LNCAP (cell line): ENCODE measurements around the gene PIGT.

Experiments
- TF ChIP-seq, protein P1 (sequence below): fragments of 450-650 bp; IDR thresholded peaks from 2 replicates; pipeline ENCODE4 v1.5.1; 2017; ENCODE audit warnings: mild to moderate bottlenecking

The PIGT gene

GRCh38 chr20:45402946-45403345, 13.0 kb upstream of the PIGT start:
- TF ChIP-seq, protein P1, sequence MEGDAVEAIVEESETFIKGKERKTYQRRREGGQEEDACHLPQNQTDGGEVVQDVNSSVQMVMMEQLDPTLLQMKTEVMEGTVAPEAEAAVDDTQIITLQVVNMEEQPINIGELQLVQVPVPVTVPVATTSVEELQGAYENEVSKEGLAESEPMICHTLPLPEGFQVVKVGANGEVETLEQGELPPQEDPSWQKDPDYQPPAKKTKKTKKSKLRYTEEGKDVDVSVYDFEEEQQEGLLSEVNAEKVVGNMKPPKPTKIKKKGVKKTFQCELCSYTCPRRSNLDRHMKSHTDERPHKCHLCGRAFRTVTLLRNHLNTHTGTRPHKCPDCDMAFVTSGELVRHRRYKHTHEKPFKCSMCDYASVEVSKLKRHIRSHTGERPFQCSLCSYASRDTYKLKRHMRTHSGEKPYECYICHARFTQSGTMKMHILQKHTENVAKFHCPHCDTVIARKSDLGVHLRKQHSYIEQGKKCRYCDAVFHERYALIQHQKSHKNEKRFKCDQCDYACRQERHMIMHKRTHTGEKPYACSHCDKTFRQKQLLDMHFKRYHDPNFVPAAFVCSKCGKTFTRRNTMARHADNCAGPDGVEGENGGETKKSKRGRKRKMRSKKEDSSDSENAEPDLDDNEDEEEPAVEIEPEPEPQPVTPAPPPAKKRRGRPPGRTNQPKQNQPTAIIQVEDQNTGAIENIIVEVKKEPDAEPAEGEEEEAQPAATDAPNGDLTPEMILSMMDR = no peak

- TF ChIP-seq, protein P1 = no peak
Measured at GRCh38 chr20:45404438-45404837, 11.5 kb upstream of the PIGT start.

- TF ChIP-seq, protein P1 = no peak
Measured at GRCh38 chr20:45405571-45406259, 10.2 kb upstream of the PIGT start.

DNA sequence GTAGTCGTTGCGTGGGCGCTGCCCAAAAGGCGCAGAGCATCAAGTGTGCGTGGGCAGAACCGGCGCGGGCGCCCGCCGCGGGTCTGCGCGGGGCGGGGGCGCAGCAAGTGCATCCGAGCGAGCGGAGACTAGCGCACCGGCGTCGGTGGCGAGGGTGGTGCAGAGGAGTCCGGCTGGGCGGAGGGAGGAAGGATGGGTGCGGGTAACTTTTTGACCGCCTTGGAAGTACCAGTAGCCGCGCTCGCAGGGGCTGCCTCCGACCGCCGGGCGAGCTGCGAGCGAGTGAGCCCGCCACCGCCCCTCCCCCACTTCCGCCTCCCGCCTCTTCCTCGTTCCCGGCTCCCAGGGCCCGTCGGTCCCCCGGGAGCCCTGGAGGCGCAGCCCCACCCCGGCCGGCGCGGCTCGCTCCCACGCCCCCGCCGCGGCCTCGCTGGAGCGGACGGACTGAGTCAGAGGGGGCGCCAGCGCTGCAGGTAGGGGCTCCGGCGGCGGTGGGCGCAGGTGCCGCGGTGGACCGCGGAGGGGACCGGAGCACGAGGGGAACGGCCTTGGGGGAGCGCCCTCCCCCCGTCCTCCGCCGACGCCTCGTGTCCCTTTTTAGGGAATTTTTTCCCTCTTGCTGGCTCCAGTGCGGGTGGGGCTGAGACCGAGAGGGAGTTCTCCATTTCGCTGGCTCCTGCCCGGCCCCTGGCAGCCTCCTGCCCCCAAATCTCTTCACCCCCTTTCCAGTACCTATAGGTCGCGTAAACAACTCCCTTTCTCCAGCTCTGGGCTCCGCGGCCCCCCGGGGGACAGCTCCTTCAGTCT, 9.5 kb upstream of the PIGT start:
- TF ChIP-seq, protein P1 = no peak

- TF ChIP-seq, protein P1 = no peak
Measured at GRCh38 chr20:45407067-45407745, 8.7 kb upstream of the PIGT start.

- TF ChIP-seq, protein P1 = no peak
Measured at GRCh38 chr20:45407783-45408645, 7.9 kb upstream of the PIGT start, which contains the start of gene DBNDD2. TSS of gene DBNDD2 (plus strand) at chr20:45408289. CDS start at chr20:45408468, 179 bp downstream.
